Neural cell (in vitro differentiated cells): Measurements from ENCODE around the gene C9orf72.

ENCODE experiments used
- TAF1 ChIP-seq: IDR thresholded peaks from 2 replicates; pipeline ENCODE4 v1.6.1; 2012; ENCODE audit warnings: low read depth
- TF ChIP-seq, protein P1 (sequence below): fragments of 450-650 bp; IDR thresholded peaks from 2 replicates; pipeline ENCODE4 v1.5.1; 2014; ENCODE audit warnings: antibody characterized with exemption, mild to moderate bottlenecking, moderate library complexity; ENCODE audit not compliant: poor library complexity, severe bottlenecking
- TF ChIP-seq, protein P2 (sequence below): IDR thresholded peaks from 2 replicates; pipeline ENCODE4 v1.6.1; 2012; ENCODE audit warnings: borderline replicate concordance

DNA sequence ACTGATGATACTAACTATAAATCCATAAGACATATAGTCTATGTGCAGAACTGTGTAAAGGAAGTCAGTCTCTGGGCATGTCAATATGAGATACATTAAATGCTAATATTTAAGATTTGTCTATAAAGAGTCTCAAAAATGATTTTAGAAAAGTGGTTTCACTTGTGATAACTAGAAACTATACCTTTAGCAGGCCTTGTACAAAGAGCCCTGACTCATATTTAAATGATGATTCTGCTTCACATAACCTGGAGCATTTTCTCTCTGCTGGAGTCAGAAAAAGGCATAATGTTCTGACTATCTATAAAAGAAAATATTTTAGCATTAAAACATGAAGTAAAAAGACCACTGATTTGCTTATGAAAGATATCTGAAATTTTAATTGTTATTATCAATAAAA, 15.0 kb downstream of the C9orf72 start:
- TF ChIP-seq, protein P1, sequence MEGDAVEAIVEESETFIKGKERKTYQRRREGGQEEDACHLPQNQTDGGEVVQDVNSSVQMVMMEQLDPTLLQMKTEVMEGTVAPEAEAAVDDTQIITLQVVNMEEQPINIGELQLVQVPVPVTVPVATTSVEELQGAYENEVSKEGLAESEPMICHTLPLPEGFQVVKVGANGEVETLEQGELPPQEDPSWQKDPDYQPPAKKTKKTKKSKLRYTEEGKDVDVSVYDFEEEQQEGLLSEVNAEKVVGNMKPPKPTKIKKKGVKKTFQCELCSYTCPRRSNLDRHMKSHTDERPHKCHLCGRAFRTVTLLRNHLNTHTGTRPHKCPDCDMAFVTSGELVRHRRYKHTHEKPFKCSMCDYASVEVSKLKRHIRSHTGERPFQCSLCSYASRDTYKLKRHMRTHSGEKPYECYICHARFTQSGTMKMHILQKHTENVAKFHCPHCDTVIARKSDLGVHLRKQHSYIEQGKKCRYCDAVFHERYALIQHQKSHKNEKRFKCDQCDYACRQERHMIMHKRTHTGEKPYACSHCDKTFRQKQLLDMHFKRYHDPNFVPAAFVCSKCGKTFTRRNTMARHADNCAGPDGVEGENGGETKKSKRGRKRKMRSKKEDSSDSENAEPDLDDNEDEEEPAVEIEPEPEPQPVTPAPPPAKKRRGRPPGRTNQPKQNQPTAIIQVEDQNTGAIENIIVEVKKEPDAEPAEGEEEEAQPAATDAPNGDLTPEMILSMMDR: no peak
- TF ChIP-seq, protein P2, sequence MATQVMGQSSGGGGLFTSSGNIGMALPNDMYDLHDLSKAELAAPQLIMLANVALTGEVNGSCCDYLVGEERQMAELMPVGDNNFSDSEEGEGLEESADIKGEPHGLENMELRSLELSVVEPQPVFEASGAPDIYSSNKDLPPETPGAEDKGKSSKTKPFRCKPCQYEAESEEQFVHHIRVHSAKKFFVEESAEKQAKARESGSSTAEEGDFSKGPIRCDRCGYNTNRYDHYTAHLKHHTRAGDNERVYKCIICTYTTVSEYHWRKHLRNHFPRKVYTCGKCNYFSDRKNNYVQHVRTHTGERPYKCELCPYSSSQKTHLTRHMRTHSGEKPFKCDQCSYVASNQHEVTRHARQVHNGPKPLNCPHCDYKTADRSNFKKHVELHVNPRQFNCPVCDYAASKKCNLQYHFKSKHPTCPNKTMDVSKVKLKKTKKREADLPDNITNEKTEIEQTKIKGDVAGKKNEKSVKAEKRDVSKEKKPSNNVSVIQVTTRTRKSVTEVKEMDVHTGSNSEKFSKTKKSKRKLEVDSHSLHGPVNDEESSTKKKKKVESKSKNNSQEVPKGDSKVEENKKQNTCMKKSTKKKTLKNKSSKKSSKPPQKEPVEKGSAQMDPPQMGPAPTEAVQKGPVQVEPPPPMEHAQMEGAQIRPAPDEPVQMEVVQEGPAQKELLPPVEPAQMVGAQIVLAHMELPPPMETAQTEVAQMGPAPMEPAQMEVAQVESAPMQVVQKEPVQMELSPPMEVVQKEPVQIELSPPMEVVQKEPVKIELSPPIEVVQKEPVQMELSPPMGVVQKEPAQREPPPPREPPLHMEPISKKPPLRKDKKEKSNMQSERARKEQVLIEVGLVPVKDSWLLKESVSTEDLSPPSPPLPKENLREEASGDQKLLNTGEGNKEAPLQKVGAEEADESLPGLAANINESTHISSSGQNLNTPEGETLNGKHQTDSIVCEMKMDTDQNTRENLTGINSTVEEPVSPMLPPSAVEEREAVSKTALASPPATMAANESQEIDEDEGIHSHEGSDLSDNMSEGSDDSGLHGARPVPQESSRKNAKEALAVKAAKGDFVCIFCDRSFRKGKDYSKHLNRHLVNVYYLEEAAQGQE: no peak
- no peak for TF ChIP-seq TAF1
